COR-L47 (cell line): ENCODE measurements around the gene ROGDI.

Experiments used
- DNase-seq: peaks from one replicate; lab custom pipeline; 2025; lab: John Stamatoyannopoulos, UW

Gene ROGDI

DNA sequence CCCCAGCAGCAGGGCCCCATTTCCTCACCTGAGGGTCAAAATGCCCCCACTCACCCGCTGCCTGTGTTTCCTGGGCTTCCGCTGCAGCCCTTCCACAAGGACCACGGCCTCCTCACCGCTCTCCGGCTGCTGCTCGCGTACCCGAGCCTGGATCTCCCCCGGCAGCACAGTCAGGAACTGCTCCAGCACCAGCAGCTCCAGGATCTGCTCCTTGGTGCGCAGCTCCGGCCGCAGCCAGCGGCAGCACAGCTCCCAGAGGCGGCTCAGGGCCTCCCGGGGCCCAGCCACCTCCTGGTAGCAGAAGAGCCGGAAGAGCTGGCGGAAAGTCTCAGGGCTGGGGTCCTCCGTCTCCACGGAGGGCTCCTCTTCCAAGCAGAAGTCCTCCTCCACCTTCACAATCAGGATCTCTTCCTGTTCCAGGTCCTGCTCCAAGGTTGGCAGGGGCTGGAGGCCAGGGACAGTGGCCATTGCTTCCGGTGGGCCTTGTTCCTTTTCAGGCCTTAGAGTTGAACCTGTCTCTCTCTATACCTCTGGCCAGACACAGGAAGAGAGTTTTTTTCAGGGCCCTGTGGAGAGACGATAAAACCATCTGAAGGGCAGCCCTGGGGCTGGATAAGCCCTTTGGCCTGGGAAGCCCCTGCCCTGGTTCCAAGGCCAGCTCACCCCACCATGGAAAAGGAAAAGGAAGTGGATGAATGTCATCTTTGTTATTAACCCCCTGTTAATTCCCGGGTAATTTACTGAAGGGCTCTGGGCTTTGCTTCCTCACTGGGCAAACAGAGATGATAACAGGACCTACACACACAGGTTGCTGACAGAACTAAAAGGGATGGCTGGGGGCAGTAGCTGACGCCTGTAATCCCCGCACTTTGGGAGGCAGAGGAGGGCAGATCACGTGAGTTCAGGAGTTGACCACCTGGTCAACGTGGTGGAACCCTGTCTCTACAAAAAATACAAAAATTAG lies 36.6 kb downstream of the ROGDI start:
- DNase-seq = no peak

DNA sequence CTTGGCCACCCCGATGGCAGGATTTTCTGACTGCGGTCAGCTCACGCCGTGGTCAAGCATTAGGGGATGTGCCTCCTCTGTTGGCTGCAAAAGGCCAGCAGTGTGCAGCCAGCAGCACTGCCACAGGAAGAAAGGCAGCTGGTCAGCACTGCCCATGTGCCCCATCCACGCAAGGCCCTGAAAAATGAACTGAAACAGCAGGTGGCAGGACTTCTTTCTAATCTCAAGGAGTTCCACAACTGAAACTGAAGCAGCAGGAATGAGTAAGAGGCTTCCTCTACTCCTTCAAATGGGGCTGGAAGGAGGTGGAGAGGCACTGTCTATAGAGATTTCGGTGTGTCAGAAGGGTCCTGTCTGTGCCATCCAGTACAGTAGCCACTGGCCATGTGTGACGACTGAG lies 38.6 kb downstream of the ROGDI start:
- DNase-seq = no peak

DNA sequence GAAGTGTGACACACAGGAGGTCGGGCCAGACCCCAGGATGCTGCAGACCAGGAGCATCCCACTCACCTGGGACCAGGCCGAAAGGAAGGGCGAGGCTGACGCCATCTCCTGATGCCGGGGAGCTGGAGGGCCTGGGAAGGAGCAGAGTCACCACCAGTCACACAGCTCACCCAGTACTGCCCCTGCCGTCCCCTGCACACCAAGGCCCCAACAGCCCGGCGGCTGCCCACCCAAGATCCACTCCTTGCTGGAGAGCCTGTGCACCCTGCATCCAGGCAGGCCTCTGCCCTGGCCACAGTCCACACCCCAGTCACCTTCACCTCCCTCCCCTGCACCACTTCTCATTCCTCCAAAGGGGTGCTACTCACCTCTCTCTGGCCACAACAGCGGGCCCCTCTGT lies 40.2 kb downstream of the ROGDI start:
- no peak for DNase-seq

DNA sequence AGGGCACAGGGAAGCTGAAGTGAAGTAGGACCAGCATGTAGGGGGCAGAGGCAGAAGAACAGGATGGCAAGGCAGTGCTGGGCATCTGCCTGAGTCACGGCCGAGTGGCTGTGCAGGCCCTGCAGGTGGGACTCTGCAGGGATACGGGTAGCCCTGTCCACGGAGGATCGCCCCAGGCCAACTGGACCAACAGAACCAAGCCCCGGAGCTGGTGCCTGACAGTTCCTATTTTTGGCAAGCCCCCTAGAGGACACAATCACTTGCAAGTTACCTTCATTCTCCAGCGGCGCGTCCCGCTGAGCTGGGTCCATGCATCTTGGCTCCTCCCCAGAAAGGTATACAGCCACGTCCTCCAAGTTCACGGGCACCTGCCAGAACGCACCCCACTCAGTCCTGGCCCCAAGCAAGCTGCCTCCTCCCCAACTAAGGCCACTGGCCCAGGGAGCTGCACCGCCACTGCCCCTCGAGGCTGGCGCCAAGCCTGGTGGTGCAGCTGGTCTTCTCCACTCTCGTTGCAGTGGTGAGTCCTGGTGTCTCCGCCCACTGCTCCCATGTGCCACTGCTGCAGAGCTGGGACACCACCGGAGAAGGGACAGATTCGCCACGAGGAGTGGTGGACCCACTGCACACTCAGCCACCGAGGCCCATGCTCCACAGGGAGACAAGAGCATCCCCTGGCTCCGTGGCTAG lies 42.1 kb downstream of the ROGDI start:
- no peak for DNase-seq

DNA sequence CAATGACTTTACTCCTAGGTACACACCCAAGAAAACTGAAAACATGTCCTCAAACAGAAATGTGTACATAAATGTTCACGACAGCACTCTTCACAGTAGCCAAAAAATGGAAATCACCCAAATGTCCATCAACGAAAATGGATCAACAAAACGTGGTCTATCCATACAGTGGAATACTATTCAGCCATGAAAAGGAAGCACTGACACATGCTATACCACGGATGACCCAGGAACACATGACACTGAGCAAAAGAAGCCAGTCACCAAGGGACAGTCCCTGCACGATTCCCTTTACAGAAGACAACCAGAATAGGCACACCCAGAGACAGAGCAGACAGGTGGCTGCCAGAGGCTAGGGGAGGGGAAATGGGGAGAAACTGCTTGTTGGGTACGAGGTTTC lies 46.7 kb downstream of the ROGDI start:
- no peak for DNase-seq

DNA sequence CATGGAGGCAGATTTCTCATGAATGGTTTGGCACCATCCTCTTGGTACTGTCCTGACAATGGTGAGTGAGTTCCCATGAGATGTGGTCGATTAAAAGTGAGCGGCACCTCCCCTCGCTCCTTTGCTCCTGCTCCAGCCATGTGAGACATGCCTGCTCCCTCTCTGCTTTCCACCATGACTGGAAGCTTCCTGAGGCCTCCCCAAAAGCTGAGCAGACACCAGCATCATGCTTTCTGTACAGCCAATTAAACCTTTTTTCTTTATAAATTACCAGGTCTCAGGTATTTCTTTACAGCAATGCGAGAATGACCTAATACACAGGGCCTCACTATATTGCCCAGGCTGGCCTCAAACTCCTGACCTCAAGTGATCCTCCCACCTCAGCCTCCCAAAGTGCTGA lies 47.6 kb downstream of the ROGDI start:
- DNase-seq = no peak

DNA sequence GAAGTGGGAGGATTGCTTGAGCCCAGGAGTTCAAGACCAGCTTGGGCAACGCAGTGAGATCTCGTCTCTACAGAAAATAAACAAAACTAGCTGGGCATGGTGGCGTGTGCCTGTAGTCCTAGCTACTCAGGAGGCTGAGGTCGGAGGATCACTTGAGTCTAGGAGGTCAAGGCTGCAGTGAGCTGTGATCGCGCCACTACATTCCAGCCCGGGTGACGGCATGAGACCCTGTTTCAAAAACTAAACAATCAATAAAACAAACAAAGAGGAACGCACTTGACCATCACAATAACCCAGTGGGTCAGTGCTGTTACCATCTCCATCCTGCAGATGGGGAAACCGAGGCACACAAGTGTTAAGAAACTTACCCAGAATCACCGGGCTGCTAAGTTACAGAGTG lies 49.2 kb downstream of the ROGDI start:
- DNase-seq = no peak

DNA sequence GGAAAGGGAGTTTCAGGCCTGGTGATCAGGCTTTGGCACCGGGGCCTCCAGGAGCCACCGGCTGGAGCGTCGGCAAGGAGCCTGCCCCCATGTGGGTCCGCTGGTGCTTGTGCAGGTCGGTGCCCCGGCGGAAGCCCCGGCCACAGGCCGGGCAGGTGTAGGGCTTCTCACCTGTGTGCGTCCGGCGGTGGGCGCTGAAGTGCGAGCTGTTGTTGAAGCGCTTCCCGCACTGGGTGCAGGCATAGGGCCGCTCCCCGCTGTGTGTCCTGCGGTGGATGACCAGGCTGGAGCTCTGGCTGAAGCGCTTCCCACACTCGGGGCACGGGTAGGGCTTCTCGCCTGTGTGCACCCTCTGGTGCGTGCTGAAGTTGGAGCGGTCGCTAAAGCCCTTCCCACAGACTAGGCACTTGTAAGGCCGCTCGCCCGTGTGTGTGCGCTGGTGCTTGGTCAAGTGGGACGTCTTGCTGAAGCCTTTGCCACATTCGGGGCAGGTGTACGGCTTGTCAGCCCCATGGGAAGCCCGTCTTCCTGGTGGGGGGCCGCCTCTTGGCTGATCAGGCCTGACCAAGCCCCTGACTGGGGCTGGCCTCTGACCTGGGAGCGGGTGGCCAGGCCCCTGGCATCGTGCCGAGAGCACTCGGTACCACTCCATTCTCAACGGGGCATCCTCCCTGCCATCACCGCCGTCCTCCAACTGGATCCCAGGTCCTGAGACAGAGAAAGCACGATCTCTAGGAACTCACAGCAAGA lies 49.9 kb downstream of the ROGDI start:
- no peak for DNase-seq

DNA sequence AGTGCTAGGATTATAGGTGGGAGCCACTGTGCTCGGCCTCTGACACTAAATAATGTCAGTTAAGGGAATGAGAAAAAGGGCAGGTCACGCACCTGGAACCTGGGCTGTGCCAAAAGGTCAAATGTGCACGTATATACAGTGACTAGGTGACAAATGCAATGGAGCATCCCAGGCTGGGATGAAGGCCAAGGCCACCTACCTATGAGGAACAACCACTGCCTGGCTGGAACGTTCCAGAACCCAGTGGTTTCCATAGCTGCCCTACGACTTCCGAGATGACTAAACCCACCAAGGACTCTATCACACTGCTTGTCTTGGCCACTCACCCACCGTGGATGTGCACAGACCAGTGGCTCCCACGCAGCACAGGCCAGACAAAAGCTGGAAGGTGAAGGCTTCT lies 51.5 kb downstream of the ROGDI start:
- DNase-seq = no peak

DNA sequence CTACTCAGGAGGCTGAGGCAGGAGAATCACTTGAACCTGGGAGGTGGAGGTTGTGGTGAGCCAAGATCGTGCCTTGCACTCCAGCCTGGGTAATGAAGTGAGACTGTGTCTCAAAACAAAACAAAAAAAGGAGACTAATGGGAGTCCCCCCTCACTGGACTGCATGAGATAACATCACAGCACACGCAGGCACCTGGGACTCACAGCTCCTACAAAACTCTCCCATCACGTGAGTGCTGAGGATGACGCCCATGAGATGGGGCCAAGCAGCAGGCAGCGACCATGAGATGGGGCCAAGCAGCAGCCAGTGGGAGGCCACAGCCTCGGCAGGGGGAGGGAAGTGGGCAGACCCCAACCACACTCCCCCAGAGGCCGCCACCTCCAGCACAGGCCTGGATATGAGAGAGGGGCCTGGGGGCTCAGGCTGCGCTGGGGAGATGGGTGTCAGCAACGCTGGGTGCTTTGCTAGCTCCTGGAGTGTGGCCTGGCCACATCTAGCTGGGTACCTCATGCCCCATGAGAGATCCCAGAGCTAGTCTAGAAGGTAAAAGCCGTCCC lies 52.7 kb downstream of the ROGDI start:
- DNase-seq = no peak

DNA sequence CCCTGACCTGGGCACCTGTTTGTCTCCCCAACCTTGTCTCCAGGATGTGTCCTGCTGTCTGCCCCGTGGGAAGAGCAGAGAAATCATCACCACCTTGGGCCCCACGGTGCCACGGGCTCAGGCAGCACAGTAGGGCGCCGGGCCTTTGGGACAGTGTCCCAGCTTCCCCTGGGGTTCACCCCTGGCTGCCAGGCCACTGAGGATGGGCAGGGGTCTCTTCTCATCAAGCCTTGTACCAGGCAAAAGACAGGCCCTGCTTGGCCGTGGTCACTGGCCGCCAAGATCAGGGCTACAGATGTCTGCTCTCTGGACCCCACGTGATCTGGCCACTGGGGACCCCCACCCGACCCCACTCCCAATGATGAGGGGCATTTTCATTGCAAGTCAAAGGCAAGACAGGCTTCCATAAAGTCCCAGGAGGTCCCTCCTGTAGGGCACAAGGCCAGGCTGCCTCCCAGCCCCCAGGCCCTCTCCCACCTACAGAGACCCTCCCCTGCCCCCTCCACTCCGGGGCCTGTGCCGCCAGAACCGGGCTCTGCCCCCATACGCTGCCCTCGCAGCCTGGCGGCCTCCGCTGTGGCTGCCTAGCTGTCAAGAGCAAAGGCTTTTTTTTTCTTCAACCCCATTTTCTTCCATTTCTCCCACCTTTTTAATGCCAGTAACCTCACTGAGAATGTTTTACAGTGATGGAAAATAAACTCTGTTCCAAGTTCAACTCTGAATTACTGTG lies 53.6 kb downstream of the ROGDI start:
- no peak for DNase-seq

DNA sequence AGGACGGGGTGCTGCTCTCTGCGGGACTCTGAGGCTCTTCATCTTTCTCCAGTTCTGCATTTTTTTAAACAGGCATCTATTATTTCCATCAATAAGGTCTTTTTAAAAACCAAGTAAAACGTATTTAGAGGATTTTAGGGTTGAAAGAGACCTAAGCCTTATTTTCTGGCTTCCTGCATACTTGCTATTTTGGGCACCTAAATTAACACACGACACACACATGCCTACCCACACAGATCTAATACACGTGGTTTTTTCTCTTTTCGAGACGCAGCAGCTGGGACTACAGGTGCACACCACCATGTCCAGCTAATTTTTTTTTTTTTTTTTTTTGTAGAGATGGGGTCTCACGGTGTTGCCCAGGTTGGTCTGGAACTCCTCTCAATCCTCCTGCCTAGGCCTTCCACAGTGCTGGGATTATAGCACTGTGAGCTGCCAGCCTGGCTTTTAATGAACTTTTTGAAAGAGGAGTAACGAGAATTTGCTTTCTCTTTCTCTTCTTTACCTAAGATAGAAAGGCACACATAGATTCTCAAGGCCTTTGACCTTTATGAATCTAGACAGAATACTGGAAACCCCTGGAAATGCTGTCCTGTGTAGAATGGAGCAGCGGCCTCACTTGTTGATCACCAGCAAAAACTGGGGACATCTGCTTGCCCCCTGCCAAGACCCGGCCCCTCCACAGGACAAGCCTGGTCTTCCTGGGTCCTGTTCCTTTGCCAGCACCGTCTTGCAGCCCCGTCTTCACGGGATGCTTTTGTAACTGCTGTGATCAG lies 54.3 kb downstream of the ROGDI start:
- no peak for DNase-seq

DNA sequence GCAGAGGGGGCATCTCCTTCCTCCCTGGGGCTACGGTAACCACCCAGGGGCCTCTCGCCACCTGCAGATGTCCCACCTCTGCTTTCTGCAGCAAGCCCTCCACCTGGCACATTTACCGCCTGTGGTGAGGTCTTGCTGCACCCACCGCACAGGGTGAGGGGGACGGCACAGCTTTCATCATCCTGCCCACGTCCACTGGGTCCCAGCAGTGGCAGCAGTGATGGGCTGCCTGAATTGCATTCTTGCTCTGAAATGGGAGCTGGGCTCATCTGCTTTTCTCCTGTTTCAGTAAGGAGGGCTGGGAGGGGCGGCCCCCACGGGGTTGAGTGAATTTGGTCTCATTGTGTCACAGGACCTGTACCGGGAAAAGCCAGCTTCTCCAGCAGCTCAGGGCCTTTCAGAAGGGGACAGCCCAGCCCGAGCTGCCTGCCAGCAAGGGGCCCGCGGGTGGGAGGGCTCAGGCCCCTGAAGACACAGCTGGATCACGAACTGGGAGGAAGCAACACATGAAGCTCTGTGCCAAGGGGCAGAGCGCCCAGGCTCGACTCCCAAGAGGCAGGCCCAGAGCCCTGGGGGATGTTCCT lies 55.4 kb downstream of the ROGDI start:
- no peak for DNase-seq
